CD8-positive, alpha-beta memory T cell (primary cell): ENCODE measurements around the gene JDP2. TPM values are rescaled to one million over a fixed set of nuclear protein-coding genes. Genes with fewer than 3 reads are reported as not detected.

ENCODE experiments used
- polyA plus RNA-seq: library from polyadenylated mRNA; unstranded; fragments of 300-500 nt; fragmentation: Illumina TruSeq; gene quantifications from one replicate; pipeline ENCODE4 v1.2.3, GENCODE V29; 2021
- total RNA-seq, 2 experiments: library from RNA; stranded (reverse); gene quantifications; one replicate each; pipeline ENCODE4 v1.2.3, GENCODE V29; 2021

The JDP2 gene
- total and polyA plus RNA-seq, 3 experiments from 2014 or later, result 0.24 to 0.53 TPM; not detected in 1

Other genes starting within 250 kb of the JDP2 start
- gene FOS, start 149.2 kb upstream of the JDP2 start, total RNA-seq, result 10 to 100 TPM; 15.2 to 16.8 TPM
- gene FOS, start 149.2 kb upstream of the JDP2 start, polyA plus RNA-seq, result 768 TPM
- 100 to 1,000 TPM; 165 to 172 TPM for gene BATF, start 94.4 kb downstream of the JDP2 start, total RNA-seq
- gene BATF, start 94.4 kb downstream of the JDP2 start, polyA plus RNA-seq, result 60.4 TPM
- gene FLVCR2, start 150.6 kb downstream of the JDP2 start, total RNA-seq, result 1 to 10 TPM; 2.6 TPM
- 0.60 TPM for gene FLVCR2, start 150.6 kb downstream of the JDP2 start, polyA plus RNA-seq
- gene ERG28, start 232.9 kb downstream of the JDP2 start, total RNA-seq, result 10 to 100 TPM; 18.5 to 18.8 TPM
- 31.4 TPM for gene ERG28, start 232.9 kb downstream of the JDP2 start, polyA plus RNA-seq
- gene TTLL5, start 233.2 kb downstream of the JDP2 start, total RNA-seq, result 10 to 100 TPM; 33.7 to 35.1 TPM
- 12.5 TPM for gene TTLL5, start 233.2 kb downstream of the JDP2 start, polyA plus RNA-seq